ENCODE measurements around the gene FGFBP2. TPM values are rescaled to one million over a fixed set of nuclear protein-coding genes. Genes with fewer than 3 reads are reported as not detected.

FGFBP2 gene
- total and polyA plus RNA-seq, 2 experiments from 2014 or later: 0.18 to 0.56 TPM

GRCh38 chr4:15926486-15926885 lies 36.5 kb downstream of the FGFBP2 start:
- Mint-ChIP-seq H3K36me3 (ENCODE audit: low read depth) (no peaks in the 10 kb centered on the region), H3K4me3 (no peak overlapping the region), H3K27ac (no peak overlapping the region), H3K4me1 (no peaks in the 10 kb centered on the region), H3K27me3 (ENCODE audit: insufficient read depth, low read depth, poor library complexity) (peaks cover 1% of the 10 kb centered on the region), H3K9me3 (no peaks in the 10 kb centered on the region)
- Histone ChIP-seq H3K27me3 (ENCODE audit: insufficient read depth) (no peaks in the 10 kb centered on the region), H4K20me1 (replicated peaks; ENCODE audit: insufficient read depth) (no peaks in the 10 kb centered on the region), H3K36me3 (ENCODE audit: insufficient read depth) (no peaks in the 10 kb centered on the region), H3K27ac (ENCODE audit: low read depth) (no peak overlapping the region), H3K9me2 (ENCODE audit: insufficient read depth) (no peaks in the 10 kb centered on the region; the same call in 1 of the 2 replicates), H3K4me2 (no peak overlapping the region), H3K79me2 (replicated peaks; ENCODE audit: insufficient read depth) (no peaks in the 10 kb centered on the region), H3K4me1 (ENCODE audit: insufficient read depth) (no peaks in the 10 kb centered on the region), H3F3A (replicated peaks; ENCODE audit: low read depth) (no peaks in the 10 kb centered on the region), H3K4me3 (no peak overlapping the region), H2AFZ (no peak overlapping the region)
- no peak for ATAC-seq
- TF ChIP-seq ZNF114 (CRISPR knock-in tag; IDR thresholded peaks at IDR 0.05) (no peak), EZH2phosphoT487 (IDR thresholded peaks at IDR 0.05; ENCODE audit: unreplicated experiment) (no peak), STAT1 (IDR thresholded peaks at IDR 0.05; ENCODE audit: unreplicated experiment) (no peak), CTCF (conservative IDR thresholded peaks at IDR 0.05; ENCODE audit: low read depth in 2 of 2) (no peak), JUNB (IDR thresholded peaks at IDR 0.05; ENCODE audit: unreplicated experiment) (no peak)
- DNase-seq (ENCODE audit: low spot score): no peak

- no peaks in the 10 kb centered on the region for H3K9me3 Mint-ChIP-seq
- no peaks in the 10 kb centered on the region for H3K4me1 Mint-ChIP-seq
- H3K36me3 Mint-ChIP-seq (ENCODE audit: low read depth): no peaks in the 10 kb centered on the region
- Histone ChIP-seq H3K36me3 (ENCODE audit: insufficient read depth) (no peaks in the 10 kb centered on the region), H3F3A (replicated peaks; ENCODE audit: low read depth) (no peaks in the 10 kb centered on the region), H3K4me2 (no peak overlapping the region), H3K4me1 (ENCODE audit: insufficient read depth) (no peaks in the 10 kb centered on the region), H3K79me2 (replicated peaks; ENCODE audit: insufficient read depth) (no peaks in the 10 kb centered on the region), H4K20me1 (replicated peaks; ENCODE audit: insufficient read depth) (no peaks in the 10 kb centered on the region), H3K4me3 (no peak overlapping the region), H3K9me2 (ENCODE audit: insufficient read depth) (no peaks in the 10 kb centered on the region; the same call in 1 of the 2 replicates), H3K27me3 (ENCODE audit: insufficient read depth) (no peaks in the 10 kb centered on the region), H2AFZ (peak overlapping the region; percentile 74; the same call in 1 of the 2 replicates), H3K27ac (ENCODE audit: low read depth) (no peak overlapping the region)
- DNase-seq (ENCODE audit: low spot score) (no peak), ATAC-seq (no peak)
- H3K27ac Mint-ChIP-seq: no peak overlapping the region
- TF ChIP-seq CTCF (conservative IDR thresholded peaks at IDR 0.05; ENCODE audit: low read depth in 2 of 2): no peak
- no peak for TF ChIP-seq EZH2 (IDR thresholded peaks at IDR 0.05; ENCODE audit: low read depth, unreplicated experiment)
- no peak for TF ChIP-seq ETS1 (IDR thresholded peaks at IDR 0.05)
- no peak for TF ChIP-seq CREB1 (CRISPR knock-in tag; IDR thresholded peaks at IDR 0.05; ENCODE audit: low read depth)
- no peak for TF ChIP-seq ZNF462 (CRISPR knock-in tag; IDR thresholded peaks at IDR 0.05)
- TF ChIP-seq POLR2AphosphoS5 (IDR thresholded peaks at IDR 0.05; ENCODE audit: low read depth): no peak
- no peak overlapping the region for H3K4me3 Mint-ChIP-seq
- H3K27me3 Mint-ChIP-seq (ENCODE audit: insufficient read depth, low read depth, poor library complexity): peaks cover 1% of the 10 kb centered on the region
Measured at GRCh38 chr4:15925830-15926229, 37.1 kb downstream of the FGFBP2 start.
